NCI-H524 treated with DMSO at 0.1 percent for 48 hours (cell line): Measurements from ENCODE around the gene P4HA2.
A peak's percentile ranks its signal among the peaks of the same experiment; 100 is the strongest.

Source experiments
- DNase-seq: peaks from one replicate; lab custom pipeline; 2025; lab: John Stamatoyannopoulos, UW

Gene P4HA2

GRCh38 chr5:132223861-132224260 is 3.8 kb downstream of the P4HA2 start:
- no peak for DNase-seq

- no peak for DNase-seq
These were observed 5.0 kb downstream of the P4HA2 start for GRCh38 chr5:132222649-132223038.

GRCh38 chr5:132221781-132222648 is 5.6 kb downstream of the P4HA2 start:
- DNase-seq: no peak

- no peak for DNase-seq
These were observed 7.2 kb downstream of the P4HA2 start for GRCh38 chr5:132220491-132220890.

GRCh38 chr5:132219981-132220380 is 7.7 kb downstream of the P4HA2 start:
- no peak for DNase-seq

GRCh38 chr5:132219289-132219970 is 8.2 kb downstream of the P4HA2 start:
- no peak for DNase-seq

- no peak for DNase-seq
These were observed 9.3 kb downstream of the P4HA2 start for GRCh38 chr5:132218321-132218720.

GRCh38 chr5:132215329-132215728 is 12.3 kb downstream of the P4HA2 start:
- no peak for DNase-seq

GRCh38 chr5:132214491-132214890 is 13.2 kb downstream of the P4HA2 start:
- DNase-seq: no peak

- no peak for DNase-seq
These were observed 14.0 kb downstream of the P4HA2 start for GRCh38 chr5:132213666-132214065.

- DNase-seq: no peak
These were observed 15.9 kb downstream of the P4HA2 start for GRCh38 chr5:132211787-132212186.

GRCh38 chr5:132210944-132211343 is 16.7 kb downstream of the P4HA2 start:
- no peak for DNase-seq

GRCh38 chr5:132209901-132210545 is 17.6 kb downstream of the P4HA2 start:
- no peak for DNase-seq

- no peak for DNase-seq
These were observed 18.5 kb downstream of the P4HA2 start for GRCh38 chr5:132209131-132209530.

- DNase-seq: peak; percentile 6
These were observed 19.9 kb downstream of the P4HA2 start for GRCh38 chr5:132207778-132208177.

- no peak for DNase-seq
These were observed 20.9 kb downstream of the P4HA2 start for GRCh38 chr5:132206782-132207181.

GRCh38 chr5:132205385-132206125 is 22.1 kb downstream of the P4HA2 start:
- peak; percentile 85 for DNase-seq

GRCh38 chr5:132204371-132205135 is 23.1 kb downstream of the P4HA2 start:
- no peak for DNase-seq

- DNase-seq: no peak
These were observed 23.7 kb downstream of the P4HA2 start for GRCh38 chr5:132203916-132204315.

GRCh38 chr5:132203464-132203818 is 24.2 kb downstream of the P4HA2 start:
- DNase-seq: no peak

GRCh38 chr5:132202711-132203463 is 24.8 kb downstream of the P4HA2 start:
- no peak for DNase-seq
